B cell (primary cell): ENCODE results near the gene MLLT10.

ENCODE experiments used
- CTCF ChIP-seq: fragments of 200-600 bp; IDR thresholded peaks from one replicate; pipeline ENCODE4 v1.8.0; 2022; ENCODE audit warnings: antibody characterized with exemption, mild to moderate bottlenecking
- EZH2 ChIP-seq: IDR thresholded peaks from 2 replicates; pipeline ENCODE4 v1.6.1; 2012; ENCODE audit warnings: borderline replicate concordance, low read depth, mild to moderate bottlenecking, moderate library complexity, low read length; ENCODE audit not compliant: insufficient read depth, poor library complexity, severe bottlenecking

- TF ChIP-seq EZH2: no peak
- no peak for TF ChIP-seq CTCF
Measured at GRCh38 chr10:21688009-21688332, 153.9 kb downstream of the MLLT10 start.
